Measurements from ENCODE around the gene RASAL1.

DNA sequence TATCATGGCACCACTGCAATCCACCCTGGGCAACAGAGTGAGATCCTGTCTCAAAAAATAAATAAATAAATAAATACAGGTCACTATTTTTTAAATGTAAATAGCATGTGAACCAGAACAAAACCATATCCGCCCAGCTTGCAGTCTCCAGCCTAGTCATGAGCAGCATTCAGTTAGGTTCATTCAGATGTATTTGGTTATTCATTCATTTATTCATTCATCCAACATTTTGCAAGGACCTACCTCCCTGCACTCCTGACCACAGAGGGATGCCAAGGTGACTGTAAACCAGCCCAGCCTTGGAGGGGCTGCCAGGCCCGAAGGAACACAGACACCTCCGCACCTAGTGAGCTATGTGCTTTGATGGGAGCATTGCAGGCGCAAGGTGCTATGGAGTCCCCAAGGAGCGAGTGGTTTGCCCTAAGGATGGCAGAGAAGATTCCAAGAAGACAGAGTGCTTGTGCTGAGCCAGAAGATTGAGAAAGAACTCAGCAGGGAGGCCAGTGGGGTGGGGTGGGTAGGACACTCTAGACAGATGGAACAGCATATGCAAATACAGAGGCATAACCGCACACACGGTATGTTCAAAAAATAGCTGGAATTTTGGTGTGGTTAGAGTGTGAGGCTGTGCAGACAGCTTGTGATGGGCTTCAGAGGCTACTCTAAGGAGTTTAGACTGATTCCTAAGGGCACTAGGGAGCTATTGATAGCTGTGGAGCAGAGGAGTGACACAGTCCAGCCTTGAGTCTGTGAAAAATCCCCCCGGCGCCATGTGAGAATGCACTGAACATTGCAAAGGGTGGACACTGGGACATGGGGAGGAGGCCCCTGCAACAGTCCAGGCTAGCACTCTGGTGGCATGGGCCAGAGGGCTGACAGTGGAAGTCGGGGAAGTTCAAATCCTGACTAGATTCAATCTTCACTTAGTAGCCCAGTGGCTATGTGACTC lies 67.3 kb downstream of the RASAL1 start:
- no peak for TF ChIP-seq CTCF (conservative IDR thresholded peaks at IDR 0.05)
- TF ChIP-seq EZH2 (IDR thresholded peaks at IDR 0.05; ENCODE audit: low read depth): no peak

Data from PC-9 (cell line).